ENCODE results near the gene SORT1.

DNA sequence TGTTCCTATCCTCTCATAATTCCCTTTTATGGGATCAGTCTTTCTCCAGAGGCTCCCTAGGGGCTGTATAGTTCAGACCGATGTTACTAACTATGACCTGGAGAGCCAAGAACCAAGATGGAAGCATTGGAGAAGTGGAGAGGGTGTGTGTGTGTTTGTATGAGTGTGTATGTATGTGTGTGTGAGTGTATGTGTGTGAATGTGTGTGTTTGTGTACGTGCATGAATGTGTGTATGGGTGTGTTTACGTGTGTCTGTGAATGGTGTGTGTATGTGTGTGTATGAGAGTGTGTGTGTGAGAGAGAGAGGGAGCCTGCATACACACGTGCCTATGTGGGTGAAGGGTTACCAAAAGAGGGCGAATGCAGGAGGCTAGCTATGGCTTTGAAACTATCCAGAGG lies 95.8 kb downstream of the SORT1 start:
- TF ChIP-seq, protein P1, sequence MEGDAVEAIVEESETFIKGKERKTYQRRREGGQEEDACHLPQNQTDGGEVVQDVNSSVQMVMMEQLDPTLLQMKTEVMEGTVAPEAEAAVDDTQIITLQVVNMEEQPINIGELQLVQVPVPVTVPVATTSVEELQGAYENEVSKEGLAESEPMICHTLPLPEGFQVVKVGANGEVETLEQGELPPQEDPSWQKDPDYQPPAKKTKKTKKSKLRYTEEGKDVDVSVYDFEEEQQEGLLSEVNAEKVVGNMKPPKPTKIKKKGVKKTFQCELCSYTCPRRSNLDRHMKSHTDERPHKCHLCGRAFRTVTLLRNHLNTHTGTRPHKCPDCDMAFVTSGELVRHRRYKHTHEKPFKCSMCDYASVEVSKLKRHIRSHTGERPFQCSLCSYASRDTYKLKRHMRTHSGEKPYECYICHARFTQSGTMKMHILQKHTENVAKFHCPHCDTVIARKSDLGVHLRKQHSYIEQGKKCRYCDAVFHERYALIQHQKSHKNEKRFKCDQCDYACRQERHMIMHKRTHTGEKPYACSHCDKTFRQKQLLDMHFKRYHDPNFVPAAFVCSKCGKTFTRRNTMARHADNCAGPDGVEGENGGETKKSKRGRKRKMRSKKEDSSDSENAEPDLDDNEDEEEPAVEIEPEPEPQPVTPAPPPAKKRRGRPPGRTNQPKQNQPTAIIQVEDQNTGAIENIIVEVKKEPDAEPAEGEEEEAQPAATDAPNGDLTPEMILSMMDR (conservative IDR thresholded peaks at IDR 0.05 in 1 of 2, IDR thresholded peaks at IDR 0.05 in 1 of 2; ENCODE audit: extremely low read depth in 1 of 2, insufficient read depth in 1 of 2, low read depth in 1 of 2, low read length in 2 of 2) = no peak
- TF ChIP-seq EZH2 (IDR thresholded peaks at IDR 0.05; ENCODE audit: borderline replicate concordance, low read length) = no peak
